Measurements from ENCODE around the gene PIBF1.
"Not testable (repeated sequence)": the region's sequence is repeated elsewhere in the genome, so short reads cannot be mapped to it uniquely, and the experiment has no call there.

The PIBF1 gene

GRCh38 chr13:72901546-72901945, 119.6 kb downstream of the PIBF1 start:
- DNase-seq (ENCODE audit: low read depth, low spot score), result not testable (repeated sequence)

GRCh38 chr13:72908416-72908815, 126.5 kb downstream of the PIBF1 start:
- no peak for DNase-seq (ENCODE audit: low read depth, low spot score)

GRCh38 chr13:72911981-72912380, 130.0 kb downstream of the PIBF1 start:
- DNase-seq (ENCODE audit: low read depth, low spot score), result no peak

- no peak for DNase-seq (ENCODE audit: low read depth, low spot score)
Measured at GRCh38 chr13:72920097-72920496, 138.2 kb downstream of the PIBF1 start.

- DNase-seq (ENCODE audit: low read depth, low spot score), result no peak
Measured at GRCh38 chr13:72931311-72931710, 149.4 kb downstream of the PIBF1 start.

- DNase-seq (ENCODE audit: low read depth, low spot score), result no peak
Measured at GRCh38 chr13:72932250-72932649, 150.3 kb downstream of the PIBF1 start.

- not testable (repeated sequence) for DNase-seq (ENCODE audit: low read depth, low spot score)
Measured at GRCh38 chr13:72946267-72946666, 164.3 kb downstream of the PIBF1 start.

- DNase-seq (ENCODE audit: low read depth, low spot score), result no peak
Measured at GRCh38 chr13:72952529-72953141, 170.7 kb downstream of the PIBF1 start.

GRCh38 chr13:72953391-72953965, 171.5 kb downstream of the PIBF1 start:
- no peak for DNase-seq (ENCODE audit: low read depth, low spot score)

GRCh38 chr13:72959643-72960042, 177.7 kb downstream of the PIBF1 start:
- no peak for DNase-seq (ENCODE audit: low read depth, low spot score)

GRCh38 chr13:72960114-72960513, 178.2 kb downstream of the PIBF1 start:
- no peak for DNase-seq (ENCODE audit: low read depth, low spot score)

- no peak for DNase-seq (ENCODE audit: low read depth, low spot score)
Measured at GRCh38 chr13:72960541-72960940, 178.6 kb downstream of the PIBF1 start.

GRCh38 chr13:72963762-72964161, 181.8 kb downstream of the PIBF1 start:
- no peak for DNase-seq (ENCODE audit: low read depth, low spot score)

- no peak for DNase-seq (ENCODE audit: low read depth, low spot score)
Measured at GRCh38 chr13:72970301-72970880, 188.5 kb downstream of the PIBF1 start.

GRCh38 chr13:72970956-72971355, 189.0 kb downstream of the PIBF1 start:
- DNase-seq (ENCODE audit: low read depth, low spot score), result peak; percentile 63

GRCh38 chr13:72973234-72973633, 191.3 kb downstream of the PIBF1 start:
- DNase-seq (ENCODE audit: low read depth, low spot score), result no peak

- peak; percentile 6 for DNase-seq (ENCODE audit: low read depth, low spot score)
Measured at GRCh38 chr13:72983085-72983768, 201.3 kb downstream of the PIBF1 start.

- no peak for DNase-seq (ENCODE audit: low read depth, low spot score)
Measured at GRCh38 chr13:72985610-72986009, 203.7 kb downstream of the PIBF1 start.

- no peak for DNase-seq (ENCODE audit: low read depth, low spot score)
Measured at GRCh38 chr13:72986197-72986596, 204.3 kb downstream of the PIBF1 start.

- no peak for DNase-seq (ENCODE audit: low read depth, low spot score)
Measured at GRCh38 chr13:72990953-72991352, 209.0 kb downstream of the PIBF1 start.

- no peak for DNase-seq (ENCODE audit: low read depth, low spot score)
Measured at GRCh38 chr13:72998012-72998411, 216.1 kb downstream of the PIBF1 start.

GRCh38 chr13:73000027-73000674, 218.2 kb downstream of the PIBF1 start:
- peak; percentile 63 for DNase-seq (ENCODE audit: low read depth, low spot score)

Measured in astrocyte of the hippocampus (primary cell).